SK-N-SH treated with all-trans-retinoic acid at 6 μM for 48 hours (cell line): ENCODE results near the gene SYCP2.

ENCODE experiments used
- ARNTL ChIP-seq: fragments of 450-650 bp; formaldehyde crosslinking; IDR thresholded peaks from 2 replicates; pipeline ENCODE4 v1.5.0; 2020; ENCODE audit warnings: low read depth, mild to moderate bottlenecking, moderate library complexity, borderline replicate concordance
- ISL1 ChIP-seq: fragments of 250-450 bp; sonication (Bioruptor Pico); IDR thresholded peaks from 2 replicates; pipeline ENCODE4 v2.1.2; 2022; ENCODE audit warnings: mild to moderate bottlenecking, moderate library complexity
- PPARA ChIP-seq: fragments of 250-450 bp; sonication (Bioruptor Pico); IDR thresholded peaks from 2 replicates; pipeline ENCODE4 v1.5.0; 2020; ENCODE audit warnings: mild to moderate bottlenecking, borderline replicate concordance
- RARB ChIP-seq: fragments of 250-450 bp; sonication (Bioruptor Pico); IDR thresholded peaks from 2 replicates; pipeline ENCODE4 v1.8.0; 2021; ENCODE audit warnings: mild to moderate bottlenecking, moderate library complexity
- TOX ChIP-seq: fragments of 250-450 bp; sonication (Bioruptor Pico); IDR thresholded peaks from 2 replicates; pipeline ENCODE4 v1.8.0; 2021; ENCODE audit warnings: mild to moderate bottlenecking, moderate library complexity, borderline replicate concordance
- ZFP30 ChIP-seq: fragments of 450-650 bp; formaldehyde crosslinking; IDR thresholded peaks from 2 replicates; pipeline ENCODE4 v1.5.0; 2022; ENCODE audit warnings: mild to moderate bottlenecking, moderate library complexity
- ZNF565 ChIP-seq: fragments of 450-650 bp; formaldehyde crosslinking; conservative IDR thresholded peaks from 2 replicates; pipeline ENCODE4 v1.5.0; 2020; ENCODE audit warnings: low read depth, mild to moderate bottlenecking, moderate library complexity
- ZNF70 ChIP-seq: fragments of 450-650 bp; formaldehyde crosslinking; IDR thresholded peaks from 2 replicates; pipeline ENCODE4 v1.5.0; 2020; ENCODE audit warnings: mild to moderate bottlenecking, moderate library complexity
- TF ChIP-seq, protein P1 (sequence below): fragments of 250-450 bp; sonication (Bioruptor Pico); IDR thresholded peaks from 2 replicates; pipeline ENCODE4 v1.8.0; 2020; ENCODE audit warnings: mild to moderate bottlenecking, moderate library complexity, borderline replicate concordance
- TF ChIP-seq, protein P2 (sequence below): fragments of 250-450 bp; sonication (Bioruptor Pico); IDR thresholded peaks from 2 replicates; pipeline ENCODE4 v1.5.1; 2021; ENCODE audit warnings: mild to moderate bottlenecking, moderate library complexity
- TF ChIP-seq, protein P3 (sequence below): fragments of 250-450 bp; sonication (Bioruptor Pico); IDR thresholded peaks from 2 replicates; pipeline ENCODE4 v1.8.0; 2021; ENCODE audit warnings: low read depth, mild to moderate bottlenecking, moderate library complexity, borderline replicate concordance

DNA sequence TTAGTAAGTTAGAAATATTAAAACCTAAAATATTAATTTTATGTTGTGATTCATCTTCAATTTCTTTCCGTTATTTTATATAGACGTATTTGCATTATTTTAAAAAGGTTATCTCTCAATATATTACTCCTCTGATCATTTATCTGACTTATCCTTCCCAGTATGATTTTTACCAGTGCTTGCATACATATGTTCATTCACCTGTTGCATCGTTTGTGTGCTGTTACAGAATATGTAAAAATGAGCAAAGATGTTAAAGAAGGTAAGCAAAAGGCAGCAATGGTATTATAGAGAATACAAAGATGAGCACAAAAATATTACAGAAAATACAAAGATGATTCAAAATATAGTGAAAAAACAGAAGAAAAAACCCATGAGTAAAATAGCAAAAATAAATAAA lies 48.9 kb downstream of the SYCP2 start:
- TF ChIP-seq PPARA (no peak), RARB (CRISPR knock-in tag) (no peak), ZFP30 (no peak), ARNTL (CRISPR knock-in tag) (no peak), TOX (CRISPR knock-in tag) (no peak), ZNF565 (CRISPR knock-in tag) (no peak), ISL1 (CRISPR knock-in tag) (no peak), ZNF70 (no peak)
- TF ChIP-seq, protein P1, sequence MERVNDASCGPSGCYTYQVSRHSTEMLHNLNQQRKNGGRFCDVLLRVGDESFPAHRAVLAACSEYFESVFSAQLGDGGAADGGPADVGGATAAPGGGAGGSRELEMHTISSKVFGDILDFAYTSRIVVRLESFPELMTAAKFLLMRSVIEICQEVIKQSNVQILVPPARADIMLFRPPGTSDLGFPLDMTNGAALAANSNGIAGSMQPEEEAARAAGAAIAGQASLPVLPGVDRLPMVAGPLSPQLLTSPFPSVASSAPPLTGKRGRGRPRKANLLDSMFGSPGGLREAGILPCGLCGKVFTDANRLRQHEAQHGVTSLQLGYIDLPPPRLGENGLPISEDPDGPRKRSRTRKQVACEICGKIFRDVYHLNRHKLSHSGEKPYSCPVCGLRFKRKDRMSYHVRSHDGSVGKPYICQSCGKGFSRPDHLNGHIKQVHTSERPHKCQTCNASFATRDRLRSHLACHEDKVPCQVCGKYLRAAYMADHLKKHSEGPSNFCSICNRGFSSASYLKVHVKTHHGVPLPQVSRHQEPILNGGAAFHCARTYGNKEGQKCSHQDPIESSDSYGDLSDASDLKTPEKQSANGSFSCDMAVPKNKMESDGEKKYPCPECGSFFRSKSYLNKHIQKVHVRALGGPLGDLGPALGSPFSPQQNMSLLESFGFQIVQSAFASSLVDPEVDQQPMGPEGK, result no peak
- TF ChIP-seq, protein P2, sequence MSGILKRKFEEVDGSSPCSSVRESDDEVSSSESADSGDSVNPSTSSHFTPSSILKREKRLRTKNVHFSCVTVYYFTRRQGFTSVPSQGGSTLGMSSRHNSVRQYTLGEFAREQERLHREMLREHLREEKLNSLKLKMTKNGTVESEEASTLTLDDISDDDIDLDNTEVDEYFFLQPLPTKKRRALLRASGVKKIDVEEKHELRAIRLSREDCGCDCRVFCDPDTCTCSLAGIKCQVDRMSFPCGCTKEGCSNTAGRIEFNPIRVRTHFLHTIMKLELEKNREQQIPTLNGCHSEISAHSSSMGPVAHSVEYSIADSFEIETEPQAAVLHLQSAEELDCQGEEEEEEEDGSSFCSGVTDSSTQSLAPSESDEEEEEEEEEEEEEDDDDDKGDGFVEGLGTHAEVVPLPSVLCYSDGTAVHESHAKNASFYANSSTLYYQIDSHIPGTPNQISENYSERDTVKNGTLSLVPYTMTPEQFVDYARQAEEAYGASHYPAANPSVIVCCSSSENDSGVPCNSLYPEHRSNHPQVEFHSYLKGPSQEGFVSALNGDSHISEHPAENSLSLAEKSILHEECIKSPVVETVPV (CRISPR knock-in tag), result no peak
- TF ChIP-seq, protein P3, sequence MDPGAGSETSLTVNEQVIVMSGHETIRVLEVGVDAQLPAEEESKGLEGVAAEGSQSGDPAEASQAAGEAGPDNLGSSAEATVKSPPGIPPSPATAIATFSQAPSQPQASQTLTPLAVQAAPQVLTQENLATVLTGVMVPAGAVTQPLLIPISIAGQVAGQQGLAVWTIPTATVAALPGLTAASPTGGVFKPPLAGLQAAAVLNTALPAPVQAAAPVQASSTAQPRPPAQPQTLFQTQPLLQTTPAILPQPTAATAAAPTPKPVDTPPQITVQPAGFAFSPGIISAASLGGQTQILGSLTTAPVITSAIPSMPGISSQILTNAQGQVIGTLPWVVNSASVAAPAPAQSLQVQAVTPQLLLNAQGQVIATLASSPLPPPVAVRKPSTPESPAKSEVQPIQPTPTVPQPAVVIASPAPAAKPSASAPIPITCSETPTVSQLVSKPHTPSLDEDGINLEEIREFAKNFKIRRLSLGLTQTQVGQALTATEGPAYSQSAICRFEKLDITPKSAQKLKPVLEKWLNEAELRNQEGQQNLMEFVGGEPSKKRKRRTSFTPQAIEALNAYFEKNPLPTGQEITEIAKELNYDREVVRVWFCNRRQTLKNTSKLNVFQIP (CRISPR knock-in tag), result no peak
